Erythroblast (primary cell): Measurements from ENCODE around the gene C1QTNF4.

ENCODE experiments used
- GATA1 ChIP-seq: IDR thresholded peaks from 2 replicates; pipeline ENCODE4 v1.6.1; 2011; ENCODE audit warnings: low read depth, mild to moderate bottlenecking, control low read depth, low read length, moderate library complexity
- POLR2A ChIP-seq: IDR thresholded peaks from 2 replicates; pipeline ENCODE4 v1.6.1; 2011; ENCODE audit warnings: mild to moderate bottlenecking, low read length

GRCh38 chr11:47616726-47617416, 22.7 kb upstream of the C1QTNF4 start:
- TF ChIP-seq POLR2A (no peak), GATA1 (no peak)
